NCI-H2196 treated with DMSO at 0.1 percent for 48 hours (cell line): Measurements from ENCODE around the gene ADAM30.
"Not testable (repeated sequence)": the region's sequence is repeated elsewhere in the genome, so short reads cannot be mapped to it uniquely, and the experiment has no call there.

Source experiments
- DNase-seq: peaks from one replicate; lab custom pipeline; 2025; ENCODE audit not compliant: unreplicated experiment; lab: John Stamatoyannopoulos, UW

Gene ADAM30

GRCh38 chr1:119879510-119880434 is 16.5 kb downstream of the ADAM30 start:
- DNase-seq = no peak

GRCh38 chr1:119878171-119878570 is 18.1 kb downstream of the ADAM30 start:
- no peak for DNase-seq

- DNase-seq = no peak
These were observed 22.1 kb downstream of the ADAM30 start for GRCh38 chr1:119874186-119874585.

DNA sequence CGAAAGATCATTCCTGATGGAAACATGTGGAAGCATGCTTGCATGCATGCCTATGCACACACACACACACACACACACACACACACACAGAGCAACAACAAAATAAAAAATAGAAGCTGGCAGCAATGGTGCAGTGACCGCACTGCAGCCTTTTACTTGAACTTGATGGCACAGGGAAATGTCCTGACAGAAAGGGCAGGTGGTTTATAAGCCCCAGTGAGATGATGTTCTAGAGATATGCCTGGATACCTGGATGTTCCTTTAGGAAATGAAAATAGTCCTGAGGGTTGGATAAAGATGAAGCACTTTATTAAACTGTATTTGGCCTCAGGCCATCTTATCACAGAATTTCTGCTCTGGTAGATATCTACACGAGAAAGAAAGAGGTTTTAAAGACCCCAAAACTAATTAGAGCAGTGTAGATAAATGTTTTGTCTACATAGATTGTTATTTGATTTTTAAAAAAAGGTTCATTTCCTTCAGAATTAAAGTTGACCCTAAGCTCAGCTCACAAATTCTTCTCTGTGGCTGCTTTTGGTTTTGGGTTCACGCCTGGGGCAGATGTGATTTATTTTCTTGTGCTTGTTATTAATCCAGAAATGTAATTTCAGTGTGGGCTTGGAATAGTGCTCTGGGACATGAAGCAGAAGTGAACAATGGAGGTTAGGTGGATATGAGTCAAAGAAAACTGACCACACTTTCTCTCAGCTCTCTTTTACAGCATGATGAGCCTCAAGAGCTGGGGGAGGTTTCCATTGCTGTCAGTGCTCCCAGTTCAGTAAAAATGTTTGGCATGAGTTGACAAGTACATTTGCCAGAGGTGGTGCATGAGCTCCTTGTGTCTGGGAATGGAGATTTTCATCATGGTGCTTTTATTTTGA is 22.9 kb downstream of the ADAM30 start:
- DNase-seq = no peak

DNA sequence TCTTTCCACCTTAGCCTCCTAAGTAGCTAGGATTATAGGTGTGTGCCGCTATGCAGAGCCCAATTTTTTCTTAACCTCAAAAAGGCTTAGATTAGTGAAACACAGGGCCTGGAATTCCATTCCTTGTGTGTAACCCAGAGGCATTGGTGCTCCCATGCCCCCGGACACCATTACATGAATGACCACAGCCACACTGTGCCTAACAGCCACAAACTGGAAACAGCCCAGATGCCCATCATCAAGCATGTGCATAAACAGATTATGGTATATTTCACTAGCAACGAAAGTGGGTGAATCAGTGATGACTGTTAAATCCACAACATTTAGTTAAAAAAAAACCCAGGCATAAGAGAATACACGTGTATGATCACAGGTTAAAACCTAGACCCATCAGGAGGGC is 24.4 kb downstream of the ADAM30 start:
- no peak for DNase-seq

- no peak for DNase-seq
These were observed 25.3 kb downstream of the ADAM30 start for GRCh38 chr1:119870917-119871596.

- DNase-seq = no peak
These were observed 26.3 kb downstream of the ADAM30 start for GRCh38 chr1:119869995-119870394.

DNA sequence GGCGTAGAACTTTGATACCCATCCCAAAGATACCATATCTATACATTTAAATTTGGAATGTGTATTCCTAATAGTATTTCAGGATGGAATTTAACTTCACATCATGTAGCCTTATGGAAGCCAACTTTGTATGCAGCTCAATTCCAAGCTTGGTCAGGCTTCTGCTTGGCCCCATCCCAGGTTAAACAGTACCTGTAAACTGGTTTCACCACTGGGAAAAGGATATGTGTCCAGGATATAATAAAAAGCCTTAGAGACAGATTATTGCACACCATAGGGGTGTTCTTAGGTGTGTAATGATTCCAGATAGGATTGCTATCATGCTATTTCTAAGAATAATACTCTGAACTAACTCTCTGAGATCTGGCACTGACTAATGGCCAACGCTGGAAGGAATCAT is 28.1 kb downstream of the ADAM30 start:
- DNase-seq = no peak

DNA sequence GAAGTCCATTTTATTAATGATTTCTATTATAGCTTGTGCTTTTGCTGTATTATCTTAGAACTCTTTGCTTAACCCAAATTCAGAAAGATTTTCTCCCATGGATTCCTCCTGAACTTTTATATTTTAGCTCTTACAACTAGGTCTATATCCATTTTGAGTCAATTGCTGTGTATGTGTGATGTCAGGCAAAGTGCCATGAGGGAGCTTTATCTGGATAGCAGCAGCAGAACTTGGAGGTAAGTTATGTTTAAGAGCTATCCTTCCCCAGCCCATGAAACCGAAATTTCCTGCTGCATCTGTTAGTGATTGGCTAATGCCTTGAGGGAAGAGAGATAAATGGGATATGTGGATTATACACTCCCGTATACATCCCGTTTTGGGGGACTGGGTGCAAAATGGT is 29.9 kb downstream of the ADAM30 start:
- DNase-seq = no peak

DNA sequence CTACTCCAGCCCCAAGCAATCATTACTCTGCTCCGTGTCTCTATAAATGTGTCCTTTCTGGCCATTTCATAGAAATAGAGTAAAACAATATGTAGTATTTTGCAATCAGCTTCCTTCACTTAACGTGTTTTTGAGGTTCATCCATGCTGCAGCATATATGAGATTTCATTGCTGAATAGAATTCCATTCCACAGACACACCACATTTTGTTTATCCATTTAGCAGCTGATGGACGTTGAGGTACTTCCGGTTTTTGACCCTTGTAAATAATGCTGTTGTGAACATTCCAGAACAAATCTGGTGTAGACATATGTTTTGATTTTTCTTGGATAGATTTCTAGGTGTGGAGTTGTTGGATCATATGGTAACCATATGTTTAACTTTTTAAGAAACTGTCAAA is 30.7 kb downstream of the ADAM30 start:
- no peak for DNase-seq

GRCh38 chr1:119862276-119862675 is 34.0 kb downstream of the ADAM30 start:
- no peak for DNase-seq

DNA sequence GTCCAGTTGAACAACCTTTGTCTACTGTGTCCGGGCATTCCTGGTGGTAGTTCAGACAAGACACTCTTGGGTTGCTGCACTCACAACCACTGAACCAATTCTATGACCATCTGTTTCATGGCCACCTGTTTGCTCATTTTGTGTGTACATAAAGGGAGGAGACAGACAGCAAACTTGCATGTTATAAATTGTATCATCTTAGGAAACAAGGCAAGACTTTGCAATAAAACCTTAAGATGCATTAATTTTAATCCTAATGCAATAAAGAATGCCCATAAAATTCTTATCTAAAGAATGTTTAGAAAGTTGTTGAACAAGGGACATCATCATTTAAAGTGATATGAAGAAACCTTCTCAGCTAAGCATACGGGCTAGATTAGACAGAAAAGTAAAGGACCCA is 34.8 kb downstream of the ADAM30 start:
- no peak for DNase-seq

- no peak for DNase-seq
These were observed 36.7 kb downstream of the ADAM30 start for GRCh38 chr1:119859647-119860046.

DNA sequence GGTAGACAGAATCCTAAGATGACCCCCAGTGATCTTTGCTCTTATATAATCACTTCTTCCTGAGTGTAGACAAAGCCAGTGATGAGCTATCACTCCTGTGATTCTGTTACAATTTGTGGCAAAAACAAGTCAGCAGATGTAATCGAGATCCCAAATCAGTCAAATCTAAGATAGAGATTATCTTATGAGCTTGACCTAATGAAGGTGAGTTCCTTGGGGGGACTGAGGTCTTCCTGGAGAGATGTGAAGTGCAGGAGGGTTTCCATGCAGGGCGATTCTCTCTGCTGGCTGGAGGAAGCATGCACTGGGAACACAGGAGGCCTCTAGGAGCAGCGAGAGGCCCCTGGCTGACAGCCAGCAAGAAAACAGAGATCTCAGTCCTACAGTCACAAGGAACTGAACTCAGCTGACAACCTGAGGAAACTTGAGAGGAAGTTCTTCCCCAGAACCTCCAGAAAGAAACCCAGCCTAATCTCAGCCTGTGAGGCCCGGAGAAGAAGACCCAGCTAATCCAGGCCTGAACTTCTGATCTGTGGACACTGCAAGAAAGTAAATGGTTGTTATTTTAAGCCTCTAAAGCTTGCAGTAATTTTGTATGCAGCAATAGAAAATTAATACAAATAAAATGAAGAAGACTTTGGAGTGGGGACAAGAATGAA is 37.6 kb downstream of the ADAM30 start:
- DNase-seq = not testable (repeated sequence)

GRCh38 chr1:119858126-119858525 is 38.2 kb downstream of the ADAM30 start:
- DNase-seq = no peak

GRCh38 chr1:119853155-119853554 is 43.2 kb downstream of the ADAM30 start:
- no peak for DNase-seq

- not testable (repeated sequence) for DNase-seq
These were observed 52.1 kb downstream of the ADAM30 start for GRCh38 chr1:119844206-119844605.
